ENCODE data around the gene MYO9A.
A peak's percentile ranks its signal among the peaks of the same experiment; 100 is the strongest.
"Not testable (repeated sequence)": the region's sequence is repeated elsewhere in the genome, so short reads cannot be mapped to it uniquely, and the experiment has no call there.

Gene MYO9A

DNA sequence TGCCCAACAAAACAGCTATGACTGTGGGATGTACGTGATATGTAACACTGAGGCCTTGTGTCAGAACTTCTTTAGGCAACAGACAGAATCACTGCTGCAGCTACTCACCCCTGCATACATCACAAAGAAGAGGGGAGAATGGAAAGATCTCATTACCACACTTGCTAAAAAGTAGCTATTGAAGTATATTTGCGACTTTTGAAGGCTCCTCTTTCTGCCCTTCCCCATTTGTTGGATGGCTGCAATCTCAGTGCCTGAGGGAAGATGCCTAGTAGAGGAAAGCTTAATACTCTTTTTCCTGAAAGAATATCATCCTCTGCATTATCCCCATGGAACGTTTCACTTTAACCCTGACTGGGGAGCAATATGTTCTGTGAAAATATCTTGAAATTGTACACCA, 22.1 kb upstream of the MYO9A start:
- no peak for DNase-seq (ENCODE audit: low spot score)

DNA sequence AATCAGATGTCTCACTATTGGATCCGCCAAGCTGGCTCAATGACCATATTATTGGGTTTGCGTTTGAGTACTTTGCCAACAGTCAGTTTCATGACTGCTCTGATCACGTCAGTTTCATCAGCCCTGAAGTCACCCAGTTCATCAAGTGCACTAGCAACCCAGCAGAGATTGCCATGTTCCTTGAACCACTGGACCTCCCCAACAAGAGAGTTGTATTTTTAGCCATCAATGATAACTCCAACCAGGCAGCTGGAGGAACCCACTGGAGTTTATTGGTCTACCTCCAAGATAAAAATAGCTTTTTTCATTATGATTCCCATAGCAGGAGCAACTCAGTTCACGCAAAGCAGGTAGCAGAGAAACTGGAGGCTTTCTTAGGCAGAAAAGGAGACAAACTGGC, 21.7 kb upstream of the MYO9A start:
- DNase-seq (ENCODE audit: low spot score): no peak

DNA sequence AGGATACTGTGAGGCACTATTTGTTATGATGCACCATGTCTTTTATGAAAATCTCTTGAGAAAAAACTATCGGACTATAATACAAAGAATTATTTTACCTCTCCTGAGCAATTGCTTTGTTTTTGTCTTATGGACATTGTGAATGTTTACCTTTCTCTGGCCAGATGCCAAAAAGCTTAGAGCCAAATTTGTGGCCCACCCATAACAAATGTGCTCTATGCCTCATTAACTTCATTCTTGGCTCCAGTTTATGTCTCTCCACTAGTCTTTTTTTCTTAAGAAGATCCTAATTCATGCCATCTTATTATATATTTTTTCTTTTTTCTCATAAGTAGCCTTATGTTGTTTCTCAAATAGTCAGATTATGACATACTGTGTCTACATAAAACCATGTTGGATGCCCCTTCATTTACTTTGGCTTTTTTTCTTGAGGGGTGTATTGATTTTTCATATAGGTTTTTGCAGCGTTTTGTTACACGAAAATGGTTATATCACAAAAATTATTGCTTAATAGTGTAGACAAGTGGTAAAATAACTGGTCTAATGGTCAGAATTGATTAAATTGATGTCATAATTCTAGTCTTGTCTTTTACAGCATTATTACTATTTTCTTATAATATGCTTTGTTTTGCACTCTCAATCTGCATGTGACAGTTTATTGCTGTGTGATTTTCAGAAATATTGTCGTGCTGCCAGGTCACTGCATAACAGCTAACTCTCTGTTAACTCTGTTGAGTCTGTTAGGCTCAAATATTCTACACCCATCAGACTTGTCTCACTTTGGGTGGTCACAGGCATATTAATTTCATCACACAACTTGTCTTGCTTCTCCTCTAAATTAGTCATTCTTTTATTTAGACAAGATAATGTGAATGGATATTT, 18.5 kb upstream of the MYO9A start:
- no peak for DNase-seq (ENCODE audit: low spot score)

GRCh38 chr15:72135719-72136118, 17.8 kb upstream of the MYO9A start:
- DNase-seq (ENCODE audit: low spot score): no peak

DNA sequence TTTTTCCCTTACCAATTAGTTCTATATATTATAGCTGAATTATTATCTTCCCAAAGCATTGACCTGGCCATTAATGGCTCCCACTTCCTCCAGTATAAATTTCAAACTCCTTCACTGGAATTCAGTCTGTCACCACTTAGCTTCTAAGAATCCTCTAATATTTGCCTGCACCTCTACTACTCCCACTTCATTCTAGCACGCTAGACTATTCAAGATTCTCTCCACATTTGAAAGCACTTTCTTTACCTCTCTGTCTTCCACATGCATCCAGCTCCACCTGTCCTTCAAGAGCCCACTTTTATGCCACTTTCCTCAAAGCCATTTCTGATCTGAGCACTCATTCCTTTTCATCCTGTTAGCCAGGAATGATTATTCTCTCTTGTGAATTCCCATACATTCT, 15.3 kb upstream of the MYO9A start:
- no peak for DNase-seq (ENCODE audit: low spot score)

DNA sequence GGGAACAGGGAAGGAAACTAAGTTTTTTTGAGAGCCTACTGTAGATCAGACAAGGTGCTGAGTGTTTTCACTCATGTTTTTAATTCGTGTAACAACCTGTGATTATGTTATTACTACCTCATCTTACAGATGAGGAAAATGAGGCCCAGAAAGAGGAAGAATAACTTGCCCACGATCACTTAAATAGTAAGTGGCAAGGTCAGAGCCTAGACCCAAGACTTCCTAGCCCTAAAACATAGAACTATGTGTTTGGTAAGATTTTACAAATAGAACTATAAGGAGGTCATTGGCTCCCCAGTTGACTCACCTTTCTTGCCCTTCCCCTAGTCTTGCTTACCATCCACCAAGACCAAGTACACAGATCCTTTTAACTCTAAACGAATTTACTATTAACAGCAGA, 14.0 kb upstream of the MYO9A start:
- no peak for DNase-seq (ENCODE audit: low spot score)

DNA sequence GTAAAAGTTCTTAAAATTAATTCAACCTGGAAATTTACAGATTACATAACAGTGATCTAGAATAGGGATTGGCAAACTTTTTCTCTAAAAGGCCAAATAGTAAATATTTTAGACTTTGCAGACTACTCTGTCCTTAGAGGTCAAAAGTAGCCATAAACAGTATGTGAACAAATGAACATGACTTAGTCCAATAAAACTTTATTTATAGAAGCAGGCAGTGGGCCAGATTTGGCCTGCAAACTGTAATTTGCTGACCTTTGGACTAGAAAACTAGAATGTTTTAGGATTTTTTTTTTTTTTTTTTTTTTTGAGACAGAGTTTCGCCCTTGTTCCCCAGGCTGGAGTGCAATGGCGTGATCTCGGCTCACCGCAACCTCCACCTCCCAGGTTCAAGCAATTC, 12.3 kb upstream of the MYO9A start:
- DNase-seq (ENCODE audit: low spot score): peak; percentile 26

GRCh38 chr15:72128359-72128758, 10.4 kb upstream of the MYO9A start:
- no peak for DNase-seq (ENCODE audit: low spot score)

DNA sequence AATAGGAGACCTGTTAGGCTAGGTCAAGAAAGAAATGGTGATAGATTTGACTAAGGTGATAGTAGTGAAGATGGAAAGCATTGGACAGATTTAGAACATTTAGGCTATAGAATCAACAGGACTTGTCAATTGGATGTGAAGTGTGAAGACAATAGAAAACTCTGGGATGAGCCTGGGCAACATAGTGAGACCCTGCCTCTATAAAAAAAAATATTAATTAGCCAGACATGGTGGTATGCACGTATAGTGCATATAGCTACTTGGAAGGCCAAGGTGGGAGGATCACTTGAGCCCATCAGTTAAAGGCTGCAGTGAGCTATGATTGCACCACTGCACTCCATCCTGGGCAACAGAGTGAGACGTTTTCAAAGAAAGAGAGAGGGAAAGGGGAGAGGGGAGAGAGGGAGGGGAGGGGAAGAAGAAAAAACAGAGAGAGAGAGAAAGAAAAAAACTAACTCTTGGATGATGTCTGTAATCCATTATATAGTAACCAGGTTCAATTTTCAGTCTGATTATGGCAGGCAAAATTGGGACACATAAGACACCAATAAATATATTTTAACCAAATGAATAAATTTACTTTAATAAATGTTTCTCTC, 9.9 kb upstream of the MYO9A start:
- DNase-seq (ENCODE audit: low spot score): no peak

GRCh38 chr15:72124218-72124617, 6.3 kb upstream of the MYO9A start:
- no peak for DNase-seq (ENCODE audit: low spot score)

DNA sequence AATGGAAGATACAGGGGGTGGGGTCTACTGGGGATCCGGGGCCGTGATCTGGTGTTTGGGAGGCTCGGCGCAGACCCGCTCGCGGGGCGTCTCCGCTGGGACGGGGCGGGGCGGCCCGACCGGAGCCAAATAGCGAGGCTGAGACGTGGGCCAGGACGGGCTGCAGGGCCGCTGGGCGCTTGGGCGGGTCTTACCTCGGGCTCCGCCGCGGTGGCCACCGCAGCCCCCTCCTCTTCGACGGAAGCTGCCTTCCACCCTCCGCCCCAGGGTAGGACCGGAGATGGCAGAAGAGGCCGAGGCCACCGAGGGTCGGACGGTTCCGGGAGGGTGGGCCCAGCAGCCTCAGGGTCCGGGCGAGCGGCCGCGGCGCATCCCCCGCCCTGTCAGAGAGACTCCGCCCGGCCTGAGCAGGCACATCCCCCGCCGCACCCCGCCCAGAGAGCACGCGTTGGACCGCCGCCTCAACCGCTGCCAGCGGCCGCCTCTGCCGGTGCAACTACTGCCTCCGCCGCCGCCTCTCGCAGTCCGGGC, 399 bp downstream of the MYO9A start:
- peak; percentile 64 for DNase-seq (ENCODE audit: low spot score)

- no peak for DNase-seq (ENCODE audit: low spot score)
Measured at GRCh38 chr15:72116731-72117485, 1.0 kb downstream of the MYO9A start.

- no peak for DNase-seq (ENCODE audit: low spot score)
Measured at GRCh38 chr15:72113347-72114031, 4.5 kb downstream of the MYO9A start.

- no peak for DNase-seq (ENCODE audit: low spot score)
Measured at GRCh38 chr15:72112805-72113204, 5.1 kb downstream of the MYO9A start.

GRCh38 chr15:72112116-72112515, 5.8 kb downstream of the MYO9A start:
- DNase-seq (ENCODE audit: low spot score): no peak

GRCh38 chr15:72110355-72110754, 7.6 kb downstream of the MYO9A start:
- no peak for DNase-seq (ENCODE audit: low spot score)

GRCh38 chr15:72106068-72106467, 11.9 kb downstream of the MYO9A start:
- no peak for DNase-seq (ENCODE audit: low spot score)

GRCh38 chr15:72105111-72105510, 12.8 kb downstream of the MYO9A start:
- DNase-seq (ENCODE audit: low spot score): no peak

DNA sequence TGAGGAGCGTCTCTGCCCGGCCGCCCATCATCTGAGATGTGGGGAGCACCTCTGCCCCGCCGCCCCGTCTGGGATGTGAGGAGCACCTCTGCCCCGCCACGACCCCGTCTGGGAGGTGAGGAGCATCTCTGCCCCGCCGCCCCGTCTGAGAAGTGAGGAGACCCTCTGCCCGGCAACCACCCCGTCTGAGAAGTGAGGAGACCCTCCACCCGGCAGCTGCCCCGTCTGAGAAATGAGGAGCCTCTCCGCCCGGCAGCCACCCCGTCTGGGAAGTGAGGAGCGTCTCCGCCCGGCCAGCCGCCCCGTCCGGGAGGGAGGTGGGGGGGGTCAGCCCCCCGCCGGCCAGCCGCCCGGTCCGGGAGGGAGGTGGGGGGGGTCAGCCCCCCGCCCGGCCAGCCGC, 17.4 kb downstream of the MYO9A start:
- DNase-seq (ENCODE audit: low spot score): not testable (repeated sequence)

DNA sequence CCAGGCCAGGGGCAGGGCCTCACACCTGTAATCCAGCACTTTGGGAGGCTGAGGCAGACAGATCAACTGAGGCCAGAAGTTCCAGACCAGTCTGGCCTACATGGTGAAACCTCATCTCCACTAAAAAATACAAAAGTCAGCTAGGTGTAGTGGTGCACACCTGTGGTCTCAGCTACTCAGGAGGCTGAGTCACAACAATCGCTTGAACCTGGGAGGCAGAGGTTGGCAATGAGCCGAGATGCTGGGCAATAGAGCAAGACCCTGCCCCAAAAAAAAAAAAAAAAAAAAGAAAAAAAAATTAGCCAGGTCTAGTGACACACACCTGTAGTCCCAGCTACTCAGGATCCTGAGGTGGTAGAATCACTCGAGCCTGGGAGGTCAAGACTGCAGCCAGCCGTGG, 18.8 kb downstream of the MYO9A start:
- DNase-seq (ENCODE audit: low spot score): no peak

GRCh38 chr15:72098040-72098439, 19.9 kb downstream of the MYO9A start:
- DNase-seq (ENCODE audit: low spot score): no peak

DNA sequence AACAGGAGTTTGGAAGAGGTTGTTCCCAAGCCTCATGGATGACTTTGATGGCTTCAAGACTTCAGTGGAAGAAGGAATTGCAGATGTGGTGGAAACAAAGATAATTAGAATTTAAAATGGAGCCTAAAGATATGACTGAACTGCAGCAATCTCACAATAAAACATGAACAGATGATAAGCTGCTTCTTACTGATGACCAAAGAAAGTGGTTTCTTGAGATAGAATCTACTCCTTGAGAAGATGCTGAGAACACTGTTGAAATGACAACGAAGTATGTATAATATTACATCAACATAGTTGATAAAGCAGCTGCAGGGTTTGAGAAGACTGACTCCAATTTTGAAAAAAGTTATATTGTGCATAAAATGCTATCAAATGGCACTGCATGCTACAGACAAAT, 21.2 kb downstream of the MYO9A start:
- DNase-seq (ENCODE audit: low spot score): no peak
